Astrocyte (in vitro differentiated cells and primary cell): ENCODE results near the gene COMMD4. TPM values are rescaled to one million over a fixed set of nuclear protein-coding genes. Genes with fewer than 3 reads are reported as not detected.
A peak's percentile ranks its signal among the peaks of the same experiment; 100 is the strongest.
"Not testable (repeated sequence)": the region's sequence is repeated elsewhere in the genome, so short reads cannot be mapped to it uniquely, and the experiment has no call there.

ENCODE experiments used
- DNase-seq: peaks from one replicate; pipeline ENCODE4 v3.0.0-alpha.2; 2010; ENCODE audit warnings: low read depth
- FAIRE-seq: peaks from 2 replicates; lab custom pipeline; 2011; peaks lifted over from hg19 to GRCh38; lab: Jason Lieb, UNC
- H2AFZ ChIP-seq: 2 replicates; pipeline ENCODE4 v1.6.0; 2012; ENCODE audit warnings: low read depth, low read length, inconsistent platforms
- H3K27ac ChIP-seq: 2 replicates; pipeline ENCODE4 v1.5.1; 2011; ENCODE audit warnings: low read depth, low read length, inconsistent platforms
- H3K27me3 ChIP-seq: 2 replicates; pipeline ENCODE4 v1.6.0; 2011; ENCODE audit warnings: low read length, inconsistent platforms; ENCODE audit not compliant: insufficient read depth
- H3K36me3 ChIP-seq: 2 replicates; pipeline ENCODE4 v1.5.1; 2011; ENCODE audit warnings: low read length, inconsistent platforms; ENCODE audit not compliant: insufficient read depth
- H3K4me1 ChIP-seq: 2 replicates; pipeline ENCODE4 v1.5.1; 2011; ENCODE audit warnings: low read length, inconsistent platforms; ENCODE audit not compliant: insufficient read depth
- H3K4me2 ChIP-seq: 2 replicates; pipeline ENCODE4 v1.6.0; 2012; ENCODE audit warnings: low read length, inconsistent platforms
- H3K4me3 ChIP-seq: 2 replicates; pipeline ENCODE4 v1.5.1; 2011; ENCODE audit warnings: low read depth, mild to moderate bottlenecking, low read length, inconsistent platforms; ENCODE audit not compliant: insufficient read depth
- H3K79me2 ChIP-seq: 2 replicates; pipeline ENCODE4 v1.6.0; 2012; ENCODE audit warnings: mild to moderate bottlenecking, low read length, inconsistent platforms; ENCODE audit not compliant: insufficient read depth
- H3K9ac ChIP-seq: 2 replicates; pipeline ENCODE4 v1.6.0; 2012; ENCODE audit warnings: mild to moderate bottlenecking, low read length, inconsistent platforms
- H3K9me3 ChIP-seq: 2 replicates; pipeline ENCODE4 v1.5.1; 2012; ENCODE audit warnings: low read depth, mild to moderate bottlenecking, low read length, inconsistent platforms; ENCODE audit not compliant: insufficient read depth
- H4K20me1 ChIP-seq: 2 replicates; pipeline ENCODE4 v1.6.0; 2012; ENCODE audit warnings: low read length, inconsistent platforms; ENCODE audit not compliant: insufficient read depth
- H3K27ac Mint-ChIP-seq: one replicate; pipeline ENCODE4 v1.8.0; 2021; ENCODE audit warnings: mild to moderate bottlenecking, mixed read lengths; ENCODE audit not compliant: unreplicated experiment
- H3K27me3 Mint-ChIP-seq: one replicate; pipeline ENCODE4 v1.8.0; 2021; ENCODE audit warnings: low read depth, mixed read lengths; ENCODE audit not compliant: unreplicated experiment
- H3K36me3 Mint-ChIP-seq: one replicate; pipeline ENCODE4 v1.8.0; 2021; ENCODE audit warnings: low read depth, mixed read lengths; ENCODE audit not compliant: unreplicated experiment
- H3K4me1 Mint-ChIP-seq: one replicate; pipeline ENCODE4 v1.8.0; 2021; ENCODE audit warnings: low read depth, mixed read lengths; ENCODE audit not compliant: unreplicated experiment
- H3K4me3 Mint-ChIP-seq: one replicate; pipeline ENCODE4 v1.8.0; 2021; ENCODE audit warnings: mild to moderate bottlenecking, moderate library complexity, mixed read lengths; ENCODE audit not compliant: unreplicated experiment
- H3K9me3 Mint-ChIP-seq: one replicate; pipeline ENCODE4 v1.8.0; 2021; ENCODE audit warnings: mild to moderate bottlenecking, mixed read lengths; ENCODE audit not compliant: unreplicated experiment
- CTCF ChIP-seq: IDR thresholded peaks from 2 replicates; pipeline ENCODE4 v1.5.1; 2011; ENCODE audit warnings: low read depth, mild to moderate bottlenecking, inconsistent platforms, low read length, moderate library complexity; ENCODE audit not compliant: insufficient read depth
- EZH2 ChIP-seq: IDR thresholded peaks from 2 replicates; pipeline ENCODE4 v1.6.1; 2012; ENCODE audit warnings: mild to moderate bottlenecking, low read length, inconsistent platforms; ENCODE audit not compliant: insufficient read depth
- total RNA-seq: library from RNA; stranded (reverse); gene quantifications from 2 replicates; pipeline ENCODE4 v1.2.1, GENCODE V29; 2021

Gene COMMD4
- total RNA-seq, 1 donor from 2014 or later, result 61.0 TPM

- peaks cover 11% of the 10 kb centered on the region for H3K79me2 ChIP-seq
- not testable (repeated sequence) for H3K27me3 ChIP-seq, H3K9ac ChIP-seq, H3K9me3 ChIP-seq, H3K27ac Mint-ChIP-seq, H3K4me3 Mint-ChIP-seq, H3K4me3 ChIP-seq, H3K36me3 Mint-ChIP-seq, H4K20me1 ChIP-seq, H3K27me3 Mint-ChIP-seq, H3K27ac ChIP-seq, H2AFZ ChIP-seq, DNase-seq, H3K4me1 ChIP-seq, H3K4me1 Mint-ChIP-seq, H3K9me3 Mint-ChIP-seq, H3K4me2 ChIP-seq, H3K36me3 ChIP-seq, FAIRE-seq
Measured at GRCh38 chr15:75333654-75334419, 2.0 kb upstream of the COMMD4 start.

- peaks cover 11% of the 10 kb centered on the region for H3K79me2 ChIP-seq
- H3K27ac Mint-ChIP-seq, result no peak overlapping the region
- FAIRE-seq, result no peak
Measured at GRCh38 chr15:75335313-75335704, 554 bp upstream of the COMMD4 start.

GRCh38 chr15:75338661-75339240, 2.9 kb downstream of the COMMD4 start:
- H3K79me2 ChIP-seq, result peaks cover 11% of the 10 kb centered on the region

More at GRCh38 chr15:75335313-75335704, 554 bp upstream of the COMMD4 start:
- Histone ChIP-seq H3K27me3 (no peaks in the 10 kb centered on the region), H4K20me1 (no peaks in the 10 kb centered on the region), H3K9ac (peak overlapping the region; percentile 92), H3K36me3 (no peaks in the 10 kb centered on the region), H3K27ac (peak overlapping the region; percentile 72), H2AFZ (peak overlapping the region; percentile 93), H3K4me3 (peak overlapping the region; percentile 77), H3K4me2 (peak overlapping the region; percentile 99), H3K4me1 (peaks cover 10% of the 10 kb centered on the region), H3K9me3 (no peaks in the 10 kb centered on the region)
- peaks cover 2% of the 10 kb centered on the region for H3K4me1 Mint-ChIP-seq
- no peak for DNase-seq
- peaks cover 9% of the 10 kb centered on the region for H3K36me3 Mint-ChIP-seq
- no peaks in the 10 kb centered on the region for H3K9me3 Mint-ChIP-seq
- no peak for TF ChIP-seq CTCF
- TF ChIP-seq EZH2, result no peak
- H3K4me3 Mint-ChIP-seq, result peak overlapping the region; percentile 96
- H3K27me3 Mint-ChIP-seq, result peaks cover 9% of the 10 kb centered on the region

More at GRCh38 chr15:75338661-75339240, 2.9 kb downstream of the COMMD4 start:
- TF ChIP-seq CTCF, result no peak
- TF ChIP-seq EZH2, result no peak
- Mint-ChIP-seq H3K27ac (no peak overlapping the region), H3K36me3 (peaks cover 9% of the 10 kb centered on the region), H3K27me3 (no peaks in the 10 kb centered on the region), H3K4me1 (peaks cover 2% of the 10 kb centered on the region), H3K9me3 (no peaks in the 10 kb centered on the region), H3K4me3 (no peak overlapping the region)
- no peak overlapping the region for H3K27ac ChIP-seq
- no peak overlapping the region for H3K4me3 ChIP-seq
- H3K9ac ChIP-seq, result no peak overlapping the region
- no peaks in the 10 kb centered on the region for H3K27me3 ChIP-seq
- H2AFZ ChIP-seq, result no peak overlapping the region
- no peaks in the 10 kb centered on the region for H4K20me1 ChIP-seq
- peaks cover 10% of the 10 kb centered on the region for H3K4me1 ChIP-seq
- H3K9me3 ChIP-seq, result no peaks in the 10 kb centered on the region
- DNase-seq (no peak), FAIRE-seq (no peak)
- no peak overlapping the region for H3K4me2 ChIP-seq
- H3K36me3 ChIP-seq, result no peaks in the 10 kb centered on the region
